HFF-Myc (cell line): Measurements from ENCODE around the gene CCDC183.
"Not testable (repeated sequence)": the region's sequence is repeated elsewhere in the genome, so short reads cannot be mapped to it uniquely, and the experiment has no call there.

Experiments used
- DNase-seq: peaks from one replicate; pipeline ENCODE4 v3.0.0-alpha.2; 2011; ENCODE audit warnings: low read depth; ENCODE audit errors: extremely low read depth
- H3K4me3 ChIP-seq: replicated peaks from 2 replicates; pipeline ENCODE4 v1.5.1; 2011; ENCODE audit warnings: low read depth, mild to moderate bottlenecking, control low read depth, low read length
- TF ChIP-seq, protein P1 (sequence below): IDR thresholded peaks from 2 replicates; pipeline ENCODE4 v1.5.1; 2012; ENCODE audit warnings: mild to moderate bottlenecking, low read depth, low read length, control low read depth; ENCODE audit errors: missing control alignments

The CCDC183 gene

DNA sequence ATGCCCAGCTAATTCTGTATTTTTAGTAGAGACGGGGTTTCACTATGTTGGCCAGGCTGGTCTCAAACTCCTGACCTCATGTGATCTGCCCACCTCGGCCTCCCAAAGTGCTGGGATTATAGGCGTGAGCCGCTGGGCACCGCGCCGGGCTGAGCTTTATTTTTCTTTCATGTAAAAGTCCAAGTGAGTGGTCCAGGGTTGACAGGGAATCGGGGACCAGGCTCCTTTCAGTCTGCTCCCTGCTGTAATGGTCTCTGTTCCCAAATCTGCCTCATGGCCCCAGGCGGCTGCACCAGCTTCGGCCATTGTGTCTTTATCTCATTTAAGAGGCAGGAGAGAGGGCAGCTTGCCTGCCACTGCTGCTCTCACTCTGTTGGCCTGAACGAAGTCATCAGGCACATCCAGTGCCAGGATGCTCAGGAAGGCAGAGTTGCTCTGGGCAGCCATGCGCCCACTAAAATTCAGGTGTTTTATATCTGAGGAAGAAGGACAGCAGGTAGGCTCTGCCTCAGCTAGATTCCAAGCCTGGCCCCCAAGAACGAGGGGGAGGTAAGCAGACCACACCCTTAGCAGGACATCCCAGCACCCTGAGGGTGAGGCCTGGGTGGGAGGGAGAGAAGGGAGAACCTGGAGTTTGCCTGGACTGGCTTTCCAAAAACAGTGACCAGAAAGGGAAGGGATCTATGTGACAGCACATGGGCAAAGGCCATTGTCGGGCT, 1.7 kb upstream of the CCDC183 start:
- no peak overlapping the region for H3K4me3 ChIP-seq
- DNase-seq, result no peak
- TF ChIP-seq, protein P1, sequence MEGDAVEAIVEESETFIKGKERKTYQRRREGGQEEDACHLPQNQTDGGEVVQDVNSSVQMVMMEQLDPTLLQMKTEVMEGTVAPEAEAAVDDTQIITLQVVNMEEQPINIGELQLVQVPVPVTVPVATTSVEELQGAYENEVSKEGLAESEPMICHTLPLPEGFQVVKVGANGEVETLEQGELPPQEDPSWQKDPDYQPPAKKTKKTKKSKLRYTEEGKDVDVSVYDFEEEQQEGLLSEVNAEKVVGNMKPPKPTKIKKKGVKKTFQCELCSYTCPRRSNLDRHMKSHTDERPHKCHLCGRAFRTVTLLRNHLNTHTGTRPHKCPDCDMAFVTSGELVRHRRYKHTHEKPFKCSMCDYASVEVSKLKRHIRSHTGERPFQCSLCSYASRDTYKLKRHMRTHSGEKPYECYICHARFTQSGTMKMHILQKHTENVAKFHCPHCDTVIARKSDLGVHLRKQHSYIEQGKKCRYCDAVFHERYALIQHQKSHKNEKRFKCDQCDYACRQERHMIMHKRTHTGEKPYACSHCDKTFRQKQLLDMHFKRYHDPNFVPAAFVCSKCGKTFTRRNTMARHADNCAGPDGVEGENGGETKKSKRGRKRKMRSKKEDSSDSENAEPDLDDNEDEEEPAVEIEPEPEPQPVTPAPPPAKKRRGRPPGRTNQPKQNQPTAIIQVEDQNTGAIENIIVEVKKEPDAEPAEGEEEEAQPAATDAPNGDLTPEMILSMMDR, result no peak

GRCh38 chr9:136795000-136795348, 1.2 kb upstream of the CCDC183 start:
- DNase-seq, result no peak
- TF ChIP-seq, protein P1, result no peak
- H3K4me3 ChIP-seq, result no peak overlapping the region

DNA sequence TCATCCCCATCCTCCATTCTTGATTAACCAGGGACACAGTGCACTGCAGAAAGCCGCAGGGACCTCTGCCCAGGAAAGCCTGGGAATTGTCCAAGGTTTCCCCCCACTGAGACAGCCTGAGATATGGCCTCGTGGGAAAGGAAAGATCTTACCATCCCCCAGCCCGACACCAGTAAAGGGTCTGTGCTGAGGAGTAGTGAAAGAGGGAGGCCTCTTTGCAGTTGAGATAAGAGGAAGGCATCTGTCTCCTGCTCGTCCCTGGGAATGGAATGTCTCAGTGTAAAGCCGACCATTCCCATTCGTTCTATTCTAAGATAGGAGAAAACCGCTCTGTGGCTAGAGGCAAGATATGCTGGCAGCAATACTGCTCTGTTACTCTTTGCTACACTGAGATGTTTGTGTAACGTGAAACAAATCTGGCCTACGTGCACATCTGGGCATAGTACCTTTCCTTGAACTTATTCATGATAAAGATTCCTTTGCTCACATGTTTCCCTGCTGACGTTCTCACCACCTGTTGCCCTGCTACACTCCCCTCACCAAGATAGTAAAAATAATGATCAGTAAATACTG, 723 bp downstream of the CCDC183 start:
- not testable (repeated sequence) for H3K4me3 ChIP-seq, DNase-seq

DNA sequence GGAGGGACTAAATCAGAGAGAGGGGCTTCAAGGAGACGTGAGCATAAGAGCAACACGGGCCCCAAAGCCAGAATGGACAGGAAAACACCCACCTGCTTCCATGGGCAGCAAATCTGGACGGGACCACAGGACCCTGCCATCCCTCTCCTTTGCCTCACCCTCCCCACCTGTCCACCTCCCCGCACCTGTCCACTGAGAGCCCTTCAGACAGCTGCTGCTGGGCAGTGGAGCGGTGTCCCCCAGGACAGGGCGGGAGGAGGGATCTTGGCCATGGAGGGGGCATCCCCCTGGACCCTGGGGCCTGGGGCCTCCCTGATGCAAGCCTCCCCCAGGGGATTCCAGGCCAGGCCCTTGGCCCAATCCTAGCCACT, 2.6 kb downstream of the CCDC183 start:
- H3K4me3 ChIP-seq, result no peak overlapping the region
- no peak for DNase-seq
- TF ChIP-seq, protein P1, result no peak

- TF ChIP-seq, protein P1, result no peak
- H3K4me3 ChIP-seq, result no peak overlapping the region
- no peak for DNase-seq
These were observed 3.1 kb downstream of the CCDC183 start for GRCh38 chr9:136799079-136799853.

DNA sequence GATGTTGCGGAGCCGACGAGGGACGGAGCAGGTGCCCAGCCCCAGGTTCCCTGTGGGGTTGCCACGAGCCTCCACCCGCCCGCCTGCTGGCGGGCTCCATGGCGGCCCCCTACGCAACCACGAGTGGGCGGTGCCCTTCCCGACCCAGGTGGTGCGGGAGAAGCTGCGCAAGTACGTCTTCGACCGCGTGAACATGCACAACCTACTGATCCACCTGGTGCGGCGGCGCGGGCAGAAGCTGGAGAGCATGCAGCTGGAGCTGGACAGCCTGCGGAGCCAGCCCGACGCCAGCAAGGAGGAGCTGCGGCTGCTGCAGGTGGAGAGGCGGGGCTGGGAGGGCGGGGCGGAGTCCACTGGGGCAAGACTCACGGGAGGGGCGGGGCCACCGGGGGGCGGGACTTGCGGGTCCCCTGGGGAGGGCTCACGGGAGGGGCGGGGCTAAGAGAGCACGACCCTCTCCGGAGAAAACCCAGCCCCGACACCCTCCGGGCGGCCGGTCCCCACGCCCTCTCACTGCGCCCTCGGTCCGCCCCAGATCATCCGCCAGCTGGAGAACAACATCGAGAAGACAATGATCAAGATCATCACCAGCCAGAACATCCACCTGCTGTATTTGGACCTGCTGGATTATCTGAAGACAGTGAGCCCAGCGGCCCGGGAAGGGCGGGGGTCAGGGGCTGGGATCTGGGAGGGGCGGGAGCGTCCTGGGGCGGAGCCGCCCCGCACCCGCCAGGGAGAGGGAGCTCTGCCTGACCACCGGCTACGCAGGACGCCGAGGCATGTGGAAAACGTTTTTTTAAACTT, 3.9 kb downstream of the CCDC183 start:
- no peak for DNase-seq
- TF ChIP-seq, protein P1, result no peak
- peak overlapping the region; percentile 35 for H3K4me3 ChIP-seq

DNA sequence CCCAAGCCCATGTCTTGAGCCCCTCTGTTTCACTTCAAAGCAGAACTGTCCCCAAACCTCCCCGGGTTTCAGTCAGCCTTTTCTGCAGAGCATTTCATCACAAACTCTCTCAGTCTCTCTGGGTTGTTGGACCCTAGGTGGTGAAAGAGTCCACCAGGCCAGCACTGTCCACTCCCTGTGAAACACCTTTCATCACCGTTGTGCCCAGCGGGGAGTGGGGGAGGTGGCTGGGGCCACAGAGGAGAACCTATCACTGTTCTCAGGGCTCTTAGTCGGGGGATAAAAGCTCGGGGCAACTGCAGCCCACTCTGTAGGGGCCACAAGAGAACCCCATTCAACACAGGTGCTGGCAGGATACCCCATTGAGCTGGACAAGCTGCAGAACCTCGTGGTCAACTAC, 6.2 kb downstream of the CCDC183 start:
- H3K4me3 ChIP-seq, result no peak overlapping the region
- DNase-seq, result no peak
- TF ChIP-seq, protein P1, result no peak

- DNase-seq, H3K4me3 ChIP-seq: not testable (repeated sequence)
These were observed 6.9 kb downstream of the CCDC183 start for GRCh38 chr9:136803009-136803550.
